Ecto neural progenitor cell (in vitro differentiated cells): ENCODE measurements around the gene SOX13.

ENCODE experiments used
- DNase-seq: peaks from one replicate; pipeline ENCODE4 v3.0.0-alpha.2; 2018; ENCODE audit warnings: low spot score

SOX13 gene

DNA sequence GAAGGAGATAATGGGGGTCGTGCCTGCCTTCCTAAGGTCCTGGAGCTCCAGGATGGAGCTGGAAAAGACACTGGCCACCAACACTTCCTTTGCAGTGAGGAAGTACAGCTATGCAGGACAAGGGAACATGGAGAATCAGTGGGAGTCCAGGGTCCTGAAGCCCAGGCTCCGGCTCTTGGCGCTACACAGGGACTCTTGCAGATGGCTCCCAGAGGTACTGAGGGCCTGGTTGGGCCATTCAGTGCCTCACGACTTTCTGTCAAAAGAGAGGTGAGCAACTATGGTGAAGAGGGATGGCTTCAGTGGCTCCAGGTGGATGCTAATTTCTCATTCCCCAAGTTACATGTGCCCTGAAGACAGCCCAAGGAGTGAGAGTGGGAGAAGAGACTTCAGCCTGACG is 80.8 kb downstream of the SOX13 start:
- no peak for DNase-seq

DNA sequence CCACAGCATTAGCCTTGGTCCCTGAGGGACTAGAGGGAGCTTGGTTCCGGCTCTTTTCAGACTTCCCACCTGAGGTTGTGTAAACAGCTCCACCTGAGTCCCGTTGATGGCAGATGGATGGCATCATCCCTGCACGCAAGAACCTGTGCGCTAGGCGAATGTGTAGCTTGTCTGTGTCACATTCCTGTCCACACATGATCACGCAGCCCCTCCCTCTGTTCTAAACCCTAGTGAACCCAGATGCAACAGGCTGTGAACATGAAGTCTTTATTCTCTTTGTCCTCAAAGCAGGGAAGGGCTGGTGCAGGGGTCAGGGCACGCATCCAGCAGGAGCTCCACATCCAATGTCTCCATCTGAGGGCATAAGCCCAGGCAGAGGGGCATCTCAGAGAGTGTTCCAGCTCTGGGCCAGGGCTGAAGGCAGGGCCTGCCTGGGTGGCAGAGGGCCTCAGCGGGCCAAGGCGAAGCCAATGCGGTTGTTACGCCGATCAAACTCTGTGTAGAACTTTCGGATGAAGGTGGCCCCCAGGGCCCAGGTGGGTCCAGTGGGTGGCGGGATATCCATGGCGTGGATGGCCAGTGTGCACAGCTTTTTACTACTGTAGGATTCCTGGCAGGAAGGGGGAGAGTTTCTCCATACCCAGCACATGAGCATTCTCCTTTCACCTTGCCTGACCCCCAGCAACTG is 81.8 kb downstream of the SOX13 start:
- no peak for DNase-seq

- no peak for DNase-seq
These were observed 83.0 kb downstream of the SOX13 start for GRCh38 chr1:204155881-204156280.

GRCh38 chr1:204157962-204158361 is 85.0 kb downstream of the SOX13 start:
- DNase-seq: no peak

GRCh38 chr1:204161609-204162493 is 88.9 kb downstream of the SOX13 start:
- no peak for DNase-seq

- peak; percentile 88 for DNase-seq
These were observed 89.7 kb downstream of the SOX13 start for GRCh38 chr1:204162494-204163074.

DNA sequence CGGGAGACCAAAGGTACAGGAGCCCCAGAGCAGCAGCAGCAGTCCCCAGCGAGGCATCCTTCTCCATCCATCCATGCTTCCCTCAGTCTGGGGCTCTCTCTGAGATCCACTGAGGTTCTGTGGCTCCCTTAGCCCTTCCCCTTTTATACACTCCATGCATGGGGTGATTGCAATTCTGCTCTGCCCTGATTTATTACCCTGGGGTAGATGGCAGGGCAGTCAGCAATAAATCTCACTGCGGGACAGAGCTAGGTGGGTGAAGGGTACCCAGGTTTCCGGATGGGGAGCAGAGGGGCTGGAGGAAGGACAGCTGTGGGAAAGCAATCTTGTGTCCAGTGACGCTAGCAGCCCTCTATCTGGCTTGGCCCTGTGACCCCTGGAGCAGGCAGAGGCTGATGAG is 93.3 kb downstream of the SOX13 start, which contains the start of gene REN:
TSS of gene REN (minus strand) at position 119 of the 400 bp plus-strand sequence. CDS start at position 75, 44 bp downstream.
- DNase-seq: no peak

DNA sequence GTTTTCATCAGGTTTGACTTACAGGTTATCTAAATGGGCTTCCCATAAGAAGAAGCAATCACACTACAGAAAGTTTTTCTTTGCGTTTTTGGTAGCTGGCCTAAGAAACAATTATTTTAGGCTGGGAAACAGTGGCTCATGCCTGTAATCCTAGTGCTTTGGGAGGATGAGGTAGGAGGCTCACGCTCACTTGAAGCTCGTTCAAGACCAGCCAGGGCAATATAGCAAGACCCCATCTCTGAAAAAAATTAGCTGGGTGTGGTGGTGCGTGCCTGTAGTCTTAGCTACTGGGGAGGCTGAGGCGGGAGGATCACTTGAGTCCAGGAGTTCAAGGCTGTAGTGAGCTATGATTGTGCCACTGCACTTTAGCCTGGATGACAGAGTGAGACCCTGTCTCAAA is 94.8 kb downstream of the SOX13 start:
- no peak for DNase-seq

DNA sequence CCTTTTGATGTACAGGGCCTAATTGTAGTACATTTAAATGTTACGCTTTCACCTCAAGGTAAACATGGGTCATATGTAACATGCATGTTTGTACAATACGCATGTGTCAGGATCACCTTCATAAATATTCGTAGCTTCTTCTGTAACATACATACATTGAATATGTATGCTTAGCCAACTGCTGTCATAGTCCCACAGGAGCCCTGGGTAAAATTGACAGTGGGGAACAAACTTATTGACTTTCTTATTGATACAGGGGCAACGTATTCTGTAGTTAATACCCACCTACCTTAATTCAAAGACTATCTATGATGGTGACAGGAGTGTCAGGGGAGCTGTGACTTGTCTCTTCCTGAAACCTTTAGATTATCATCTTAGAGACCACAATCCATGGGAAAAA is 96.9 kb downstream of the SOX13 start:
- no peak for DNase-seq

- no peak for DNase-seq
These were observed 97.7 kb downstream of the SOX13 start for GRCh38 chr1:204170494-204171155.

DNA sequence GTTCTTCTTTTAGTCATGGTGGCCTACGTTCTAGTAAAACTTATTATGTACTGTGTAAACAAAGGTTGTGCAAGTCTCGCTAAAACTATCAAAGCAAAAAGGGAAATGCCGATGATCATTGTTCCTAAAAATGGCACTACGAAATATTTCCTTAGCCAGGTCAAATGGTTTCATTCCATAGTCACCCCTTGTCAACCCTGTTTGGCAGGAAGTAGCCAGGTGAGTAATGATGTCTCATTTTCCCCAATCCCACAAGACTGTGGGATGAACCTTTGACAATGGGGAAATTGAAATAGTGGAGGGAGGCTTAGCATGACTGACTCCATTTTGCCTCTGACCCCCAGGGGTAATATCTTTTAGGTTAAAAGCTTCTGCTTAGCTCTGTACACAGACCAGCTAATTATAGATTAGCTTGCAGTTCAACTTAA is 98.8 kb downstream of the SOX13 start:
- DNase-seq: no peak

- no peak for DNase-seq
These were observed 99.6 kb downstream of the SOX13 start for GRCh38 chr1:204172404-204173029.

DNA sequence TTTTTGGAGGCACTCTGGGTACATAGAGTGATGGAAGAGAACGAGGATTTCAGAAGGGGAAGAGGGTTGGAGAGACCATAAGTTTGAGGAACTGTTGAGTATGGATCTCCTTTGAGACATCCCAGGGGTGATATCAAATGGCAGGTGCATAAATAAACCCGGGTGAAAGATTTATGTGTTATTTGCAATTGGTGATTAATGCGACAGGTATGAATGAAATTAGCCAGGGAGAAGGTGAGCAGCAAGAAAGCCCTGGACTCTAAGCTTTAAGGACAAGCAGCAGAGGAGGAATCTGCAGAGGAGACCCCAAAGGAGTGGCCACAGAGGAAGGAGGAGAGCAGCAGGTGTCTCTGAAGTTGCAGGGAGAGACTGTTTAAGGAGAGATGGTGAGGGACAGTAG is 102.0 kb downstream of the SOX13 start:
- no peak for DNase-seq

- DNase-seq: no peak
These were observed 103.1 kb downstream of the SOX13 start for GRCh38 chr1:204176049-204176448.

DNA sequence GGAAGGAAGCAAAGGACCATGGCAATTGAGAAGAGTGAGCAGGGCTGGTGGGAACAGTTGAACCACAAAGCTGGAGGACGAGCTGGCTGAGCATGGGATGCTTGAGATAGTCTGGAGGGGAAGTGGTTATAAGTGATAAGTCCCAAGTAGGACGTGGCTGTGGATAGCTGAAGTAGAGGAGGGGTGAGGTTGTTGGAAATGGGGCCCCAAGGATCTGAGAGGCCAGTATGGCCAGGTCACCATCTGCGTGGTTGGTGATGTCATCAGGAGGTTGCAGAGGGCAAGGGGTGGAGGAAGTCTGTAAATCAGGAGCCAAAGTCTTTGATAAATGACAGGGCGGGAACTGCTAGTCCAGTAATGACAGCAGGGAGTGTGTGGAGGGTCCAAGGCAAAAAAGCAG is 104.2 kb downstream of the SOX13 start:
- DNase-seq: no peak
